GM15510 (cell line): ENCODE results near the gene CADM1.

ENCODE experiments used
- POLR2A ChIP-seq: IDR thresholded peaks from 3 replicates; pipeline ENCODE4 v1.6.1; 2011; ENCODE audit warnings: borderline replicate concordance; ENCODE audit not compliant: insufficient read length; ENCODE audit errors: extremely low read depth

CADM1 gene

DNA sequence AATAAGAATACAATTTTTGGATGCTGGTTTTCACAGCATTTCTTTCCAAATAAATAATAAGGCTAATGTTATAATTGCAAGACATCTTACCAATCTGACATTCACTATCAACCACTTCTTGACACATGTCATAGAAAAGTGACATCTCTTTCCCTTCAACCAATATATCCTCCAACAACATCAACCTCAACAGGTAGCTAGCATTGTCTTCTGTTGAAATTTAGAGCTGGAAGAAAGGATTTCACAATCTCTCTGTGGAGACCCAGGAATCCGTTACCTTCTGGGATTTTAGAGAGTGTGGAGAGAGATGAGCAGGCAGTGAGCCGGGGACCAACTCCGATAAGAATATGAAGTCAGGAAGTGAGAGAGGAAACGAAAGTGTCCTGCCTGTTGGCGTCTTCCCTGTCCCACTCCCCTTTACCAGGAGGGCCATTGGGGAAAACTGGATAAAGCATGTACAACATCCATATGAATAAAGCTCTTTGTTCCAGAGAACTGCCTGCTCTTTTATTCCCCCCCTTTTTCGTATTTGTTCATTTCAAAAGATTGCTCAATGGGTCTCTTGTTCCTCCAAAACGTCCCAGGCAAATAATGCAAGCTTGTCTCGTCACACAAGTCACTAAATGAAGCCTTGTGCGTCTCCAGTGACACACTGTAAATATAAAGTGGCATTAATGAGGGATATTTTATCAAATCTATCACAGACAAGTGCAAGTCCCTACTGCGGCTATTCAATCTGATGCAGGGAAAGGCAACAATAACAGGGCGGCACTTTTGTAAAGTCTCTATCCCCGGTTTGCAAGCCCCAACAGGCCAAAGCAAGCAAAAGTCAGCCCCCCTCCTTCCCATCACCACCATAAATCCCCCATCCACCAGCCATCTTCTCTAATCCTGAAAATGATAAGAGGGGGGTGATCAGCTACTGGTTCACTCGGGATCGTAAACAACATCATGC, 3.4 kb downstream of the CADM1 start:
- no peak for TF ChIP-seq POLR2A

GRCh38 chr11:115499891-115500290, 4.3 kb downstream of the CADM1 start:
- TF ChIP-seq POLR2A: no peak

DNA sequence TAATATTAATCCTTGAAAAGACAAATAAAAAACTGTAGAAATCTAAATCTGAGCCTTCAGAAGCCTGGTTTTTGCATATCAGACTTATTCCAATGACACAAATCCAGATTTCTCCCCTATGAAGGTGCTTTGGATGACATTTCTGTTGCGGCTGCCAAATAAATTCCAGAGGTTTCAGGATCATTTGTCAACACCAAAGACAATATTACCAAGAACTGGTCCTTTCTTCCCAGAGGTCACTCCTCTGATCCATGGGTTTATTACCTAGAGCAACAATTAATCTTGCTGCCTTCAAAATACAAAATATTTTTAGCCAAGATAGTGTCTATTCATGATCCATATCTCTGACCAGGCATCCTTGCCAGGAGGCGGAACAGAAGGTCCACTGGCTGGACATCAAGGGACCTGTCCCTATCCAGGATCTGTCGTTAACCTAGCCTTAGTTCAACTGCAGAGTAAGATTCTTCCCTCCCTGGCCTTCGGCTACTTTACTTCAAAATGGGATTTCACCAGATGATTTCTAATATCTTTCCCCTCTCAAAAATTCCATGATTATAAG, 4.9 kb downstream of the CADM1 start:
- TF ChIP-seq POLR2A: no peak

DNA sequence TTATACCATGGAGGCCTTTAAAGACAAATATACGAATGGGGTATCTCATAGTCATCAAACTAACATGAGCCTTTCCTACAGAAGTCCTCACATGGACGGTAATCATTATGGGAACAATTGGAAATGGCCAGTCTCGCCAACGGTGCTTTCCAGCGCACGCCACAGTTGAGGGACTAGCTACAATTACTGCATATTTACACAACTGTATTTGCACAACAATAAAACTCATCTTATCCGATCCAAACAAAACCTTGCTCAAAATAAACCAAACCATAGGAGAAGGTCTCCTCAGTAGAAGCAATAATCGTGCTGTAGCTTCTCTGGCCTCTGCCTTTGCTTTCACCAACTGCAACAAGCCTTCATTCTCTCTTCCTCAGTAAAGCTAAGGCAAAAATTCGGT, 5.9 kb downstream of the CADM1 start:
- TF ChIP-seq POLR2A: no peak

- TF ChIP-seq POLR2A: no peak
Observed at GRCh38 chr11:115497303-115497702, 6.9 kb downstream of the CADM1 start.

GRCh38 chr11:115496892-115497291, 7.3 kb downstream of the CADM1 start:
- no peak for TF ChIP-seq POLR2A

DNA sequence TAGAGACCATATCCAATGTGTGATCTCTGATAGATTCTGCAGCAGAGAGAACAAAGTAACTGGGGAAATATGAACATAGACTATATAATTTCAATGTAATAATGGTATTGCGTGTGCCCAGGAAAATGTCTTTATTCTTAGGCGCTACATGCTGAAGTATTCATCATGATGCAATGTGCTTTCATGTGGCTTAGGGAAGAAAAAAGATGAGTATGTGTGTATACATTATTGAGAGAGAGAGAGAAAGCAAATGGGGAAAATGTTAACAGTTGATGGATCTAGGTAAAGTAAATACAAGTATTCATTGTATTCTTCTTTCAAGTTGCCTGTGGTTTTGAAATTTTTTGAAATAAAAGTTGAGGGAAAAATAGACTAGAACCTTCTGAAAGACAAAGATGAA, 10.3 kb downstream of the CADM1 start:
- TF ChIP-seq POLR2A: no peak

DNA sequence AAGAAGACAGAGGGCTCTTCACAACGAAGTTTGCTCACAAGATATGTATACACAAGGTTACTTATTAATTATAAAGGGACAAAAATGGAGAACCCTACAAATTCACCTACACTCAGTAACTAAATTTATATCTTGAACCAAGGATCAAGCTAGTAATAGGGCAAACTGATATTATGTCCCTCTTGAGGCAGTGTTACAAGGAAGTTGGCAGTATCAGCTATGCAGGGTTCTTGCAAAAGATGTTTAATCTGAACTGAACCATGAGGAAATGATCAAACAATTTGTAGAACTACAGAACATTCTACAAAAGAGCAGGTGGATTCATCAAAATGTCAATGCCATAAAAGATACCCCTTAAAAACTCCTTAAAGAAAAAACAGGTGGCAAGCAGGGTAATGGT, 10.7 kb downstream of the CADM1 start:
- TF ChIP-seq POLR2A: no peak

- TF ChIP-seq POLR2A: no peak
Observed at GRCh38 chr11:115489466-115489865, 14.7 kb downstream of the CADM1 start.

GRCh38 chr11:115488945-115489344, 15.3 kb downstream of the CADM1 start:
- no peak for TF ChIP-seq POLR2A

GRCh38 chr11:115481528-115481927, 22.7 kb downstream of the CADM1 start:
- no peak for TF ChIP-seq POLR2A

GRCh38 chr11:115480611-115481010, 23.6 kb downstream of the CADM1 start:
- TF ChIP-seq POLR2A: no peak

DNA sequence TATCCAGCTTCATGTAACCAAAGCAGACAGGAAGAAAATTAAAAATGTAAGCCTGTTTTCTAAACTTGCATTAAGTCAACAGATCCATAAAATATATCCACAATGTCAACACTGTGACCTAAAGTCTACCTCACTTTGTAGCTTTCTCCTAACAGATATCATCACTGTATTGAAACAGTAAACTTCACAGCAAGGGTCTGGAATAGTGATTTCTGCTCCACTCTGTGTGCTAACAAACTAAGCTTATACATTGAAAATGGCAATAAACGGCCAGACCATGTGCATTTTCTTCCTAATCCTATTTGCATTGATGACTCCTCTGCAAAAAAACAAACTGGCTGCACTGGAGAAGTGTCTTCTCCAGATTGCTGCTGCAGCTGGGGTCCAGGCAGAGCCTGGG, 26.8 kb downstream of the CADM1 start:
- no peak for TF ChIP-seq POLR2A

DNA sequence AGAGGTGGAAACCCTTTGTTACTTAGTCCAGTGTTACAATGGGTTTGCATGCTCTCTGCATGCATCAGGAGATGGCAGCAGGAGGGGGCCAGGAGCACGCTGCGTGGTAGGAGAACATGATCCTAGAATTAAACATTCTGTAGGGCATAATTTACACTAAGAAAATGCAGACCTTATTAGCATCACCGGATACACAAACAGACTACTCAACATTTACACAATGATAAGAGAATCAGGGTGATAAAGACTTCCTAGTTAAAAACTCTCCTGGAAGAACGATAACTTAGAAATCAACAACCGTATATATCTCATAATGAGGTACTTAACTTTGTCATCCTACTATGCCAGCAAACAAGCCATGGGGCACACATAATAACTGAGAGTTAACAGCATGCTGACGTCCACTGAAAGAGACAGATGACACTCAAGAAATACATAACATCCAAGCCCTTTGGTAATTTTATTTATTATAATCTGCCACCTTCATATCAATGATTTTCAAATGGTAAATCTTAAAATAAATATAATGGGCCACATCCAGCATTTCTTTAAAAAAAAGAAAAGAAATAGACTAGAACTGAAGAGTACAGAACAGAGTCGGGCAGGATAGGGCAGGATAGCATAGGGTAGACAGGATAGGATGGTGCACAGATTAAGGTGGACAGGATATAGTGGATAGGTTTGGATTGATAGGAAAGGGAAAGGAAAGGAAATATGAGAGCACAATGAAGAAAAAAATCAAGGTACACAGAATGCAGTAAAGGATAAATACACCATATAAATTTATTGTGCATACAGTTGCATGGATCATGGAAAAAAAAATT, 27.5 kb downstream of the CADM1 start:
- no peak for TF ChIP-seq POLR2A

- no peak for TF ChIP-seq POLR2A
Observed at GRCh38 chr11:115475564-115475963, 28.7 kb downstream of the CADM1 start.
